Mammary epithelial cell (primary cell): Measurements from ENCODE around the gene CD2AP.

Source experiments
- EZH2 ChIP-seq: IDR thresholded peaks from 2 replicates; pipeline ENCODE4 v1.6.1; 2012; ENCODE audit warnings: low read length, inconsistent platforms, borderline replicate concordance
- TF ChIP-seq, protein P1 (sequence below), 2 donors: IDR thresholded peaks in 1 of 2; conservative IDR thresholded peaks in 1 of 2; 2 replicates each; pipeline ENCODE4 v1.5.1; 2011 to 2012; ENCODE audit warnings: inconsistent platforms in 2 of 2, low read length in 2 of 2, mild to moderate bottlenecking in 2 of 2, control low read depth in 1 of 2, low read depth in 1 of 2; ENCODE audit not compliant: insufficient read depth in 1 of 2; ENCODE audit errors: extremely low read depth in 1 of 2

DNA sequence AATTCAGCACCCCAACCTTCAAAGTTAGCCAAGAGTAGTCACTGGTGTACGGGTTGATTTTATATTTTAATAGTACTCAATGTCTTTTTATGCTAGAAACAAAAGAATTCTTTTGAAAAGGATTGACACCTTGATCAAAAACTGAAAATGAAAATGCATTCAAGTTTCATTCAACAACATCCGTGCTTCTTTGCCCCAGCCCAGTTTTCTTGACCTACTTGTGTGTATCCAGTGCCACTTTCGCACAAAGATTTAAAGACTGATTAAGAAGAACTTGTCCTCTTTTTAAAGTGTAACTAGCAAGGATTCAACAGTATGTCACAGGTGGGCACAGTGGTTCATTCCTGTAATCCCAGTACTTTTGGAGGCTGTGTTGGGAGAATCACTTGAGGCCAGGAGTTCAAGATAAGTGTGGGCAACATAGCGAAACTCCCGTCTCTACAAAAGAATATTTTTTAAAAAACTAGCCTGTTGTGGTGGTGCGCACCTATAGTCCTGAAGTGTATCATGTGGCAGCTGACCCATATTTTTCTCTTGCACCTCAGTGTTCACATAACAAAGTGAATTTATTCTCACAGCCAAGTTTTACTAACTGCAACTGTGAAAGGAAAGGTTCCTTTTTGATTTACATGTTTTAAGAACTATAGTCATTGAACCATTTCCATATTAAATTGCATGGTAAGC, 22.7 kb upstream of the CD2AP start:
- TF ChIP-seq, protein P1, sequence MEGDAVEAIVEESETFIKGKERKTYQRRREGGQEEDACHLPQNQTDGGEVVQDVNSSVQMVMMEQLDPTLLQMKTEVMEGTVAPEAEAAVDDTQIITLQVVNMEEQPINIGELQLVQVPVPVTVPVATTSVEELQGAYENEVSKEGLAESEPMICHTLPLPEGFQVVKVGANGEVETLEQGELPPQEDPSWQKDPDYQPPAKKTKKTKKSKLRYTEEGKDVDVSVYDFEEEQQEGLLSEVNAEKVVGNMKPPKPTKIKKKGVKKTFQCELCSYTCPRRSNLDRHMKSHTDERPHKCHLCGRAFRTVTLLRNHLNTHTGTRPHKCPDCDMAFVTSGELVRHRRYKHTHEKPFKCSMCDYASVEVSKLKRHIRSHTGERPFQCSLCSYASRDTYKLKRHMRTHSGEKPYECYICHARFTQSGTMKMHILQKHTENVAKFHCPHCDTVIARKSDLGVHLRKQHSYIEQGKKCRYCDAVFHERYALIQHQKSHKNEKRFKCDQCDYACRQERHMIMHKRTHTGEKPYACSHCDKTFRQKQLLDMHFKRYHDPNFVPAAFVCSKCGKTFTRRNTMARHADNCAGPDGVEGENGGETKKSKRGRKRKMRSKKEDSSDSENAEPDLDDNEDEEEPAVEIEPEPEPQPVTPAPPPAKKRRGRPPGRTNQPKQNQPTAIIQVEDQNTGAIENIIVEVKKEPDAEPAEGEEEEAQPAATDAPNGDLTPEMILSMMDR (conservative IDR thresholded peaks at IDR 0.05 in 1 of 2, IDR thresholded peaks at IDR 0.05 in 1 of 2; ENCODE audit: extremely low read depth in 1 of 2, insufficient read depth in 1 of 2, low read depth in 1 of 2, low read length in 2 of 2): no peak
- TF ChIP-seq EZH2: no peak
